HG03108 (cell line): ENCODE results near the gene ZNF618.

Source experiments
- ATAC-seq: cut with Tn5 transposase; IDR thresholded peaks from one replicate; pipeline ENCODE4 v1.9.1; 2021; ENCODE audit warnings: moderate library complexity; ENCODE audit not compliant: unreplicated experiment

The ZNF618 gene

GRCh38 chr9:113953531-113953930, 77.4 kb downstream of the ZNF618 start:
- ATAC-seq = no peak

- no peak for ATAC-seq
Observed at GRCh38 chr9:113954591-113954990, 78.5 kb downstream of the ZNF618 start.

GRCh38 chr9:113955076-113955752, 79.1 kb downstream of the ZNF618 start:
- ATAC-seq = no peak

GRCh38 chr9:113956901-113957300, 80.8 kb downstream of the ZNF618 start:
- no peak for ATAC-seq

GRCh38 chr9:113957351-113957750, 81.2 kb downstream of the ZNF618 start:
- no peak for ATAC-seq

GRCh38 chr9:113957821-113958341, 81.8 kb downstream of the ZNF618 start:
- ATAC-seq = no peak

- ATAC-seq = no peak
Observed at GRCh38 chr9:113958556-113958955, 82.4 kb downstream of the ZNF618 start.

GRCh38 chr9:113960768-113961167, 84.7 kb downstream of the ZNF618 start:
- no peak for ATAC-seq

GRCh38 chr9:113962396-113962795, 86.3 kb downstream of the ZNF618 start:
- no peak for ATAC-seq

GRCh38 chr9:113963017-113963620, 87.0 kb downstream of the ZNF618 start:
- peak; percentile 50 for ATAC-seq

GRCh38 chr9:113963696-113964494, 87.8 kb downstream of the ZNF618 start:
- no peak for ATAC-seq

- no peak for ATAC-seq
Observed at GRCh38 chr9:113964495-113965170, 88.5 kb downstream of the ZNF618 start.

GRCh38 chr9:113966394-113966793, 90.3 kb downstream of the ZNF618 start:
- ATAC-seq = no peak

- no peak for ATAC-seq
Observed at GRCh38 chr9:113967380-113967779, 91.3 kb downstream of the ZNF618 start.

GRCh38 chr9:113969343-113969742, 93.2 kb downstream of the ZNF618 start:
- ATAC-seq = no peak

- no peak for ATAC-seq
Observed at GRCh38 chr9:113973226-113973625, 97.1 kb downstream of the ZNF618 start.

GRCh38 chr9:113973963-113974413, 97.9 kb downstream of the ZNF618 start:
- ATAC-seq = no peak

- no peak for ATAC-seq
Observed at GRCh38 chr9:113976915-113977314, 100.8 kb downstream of the ZNF618 start.

- ATAC-seq = no peak
Observed at GRCh38 chr9:113978725-113979342, 102.7 kb downstream of the ZNF618 start.

- no peak for ATAC-seq
Observed at GRCh38 chr9:113979343-113980127, 103.4 kb downstream of the ZNF618 start.
